OCI-LY3 (cell line): ENCODE measurements around the gene PSMD12.

Experiments used
- CTCF ChIP-seq: fragments of 200-600, 300-600 bp; sonication (generic); IDR thresholded peaks from 2 replicates; pipeline ENCODE4 v1.5.1; 2014; ENCODE audit warnings: antibody characterized with exemption, low read length, low read depth
- EZH2phosphoT487 ChIP-seq: fragments of 200-600 bp; shearing (Covaris generic); IDR thresholded peaks from 2 replicates; pipeline ENCODE4 v1.6.1; 2018; ENCODE audit warnings: antibody characterized with exemption, mixed run types, low read depth

- TF ChIP-seq CTCF = no peak
- no peak for TF ChIP-seq EZH2phosphoT487
Observed at GRCh38 chr17:67375054-67375427, 8.7 kb upstream of the PSMD12 start.
